T-helper 1 cell (primary cell): ENCODE results near the gene AKAP13.
A peak's percentile ranks its signal among the peaks of the same experiment; 100 is the strongest.
"Not testable (repeated sequence)": the region's sequence is repeated elsewhere in the genome, so short reads cannot be mapped to it uniquely, and the experiment has no call there.

Experiments
- DNase-seq, 5 donors: peaks; one replicate each; pipeline ENCODE4 v3.0.0-alpha.2; 2012 to 2020

The AKAP13 gene

DNA sequence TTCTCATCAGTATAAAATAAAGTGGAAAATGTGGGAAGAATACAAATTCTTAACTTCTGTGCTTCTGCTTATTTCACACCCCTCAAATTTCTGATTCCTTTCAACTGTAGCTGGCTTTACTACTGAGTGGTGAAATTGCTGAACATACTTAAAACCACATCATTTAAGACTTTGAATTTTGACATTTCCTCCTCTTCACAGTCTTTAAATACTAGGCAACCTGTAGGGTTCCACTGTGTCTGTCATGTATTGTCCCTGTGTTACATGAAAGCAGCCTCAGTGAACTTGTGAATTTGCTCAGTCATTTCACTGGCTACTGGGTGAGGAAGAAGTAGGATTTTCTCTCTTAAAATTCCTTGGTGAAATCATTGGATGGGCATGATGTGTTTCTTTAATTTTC lies 101.1 kb downstream of the AKAP13 start:
- DNase-seq = peak in 1 of 5 donors; percentile 9

DNA sequence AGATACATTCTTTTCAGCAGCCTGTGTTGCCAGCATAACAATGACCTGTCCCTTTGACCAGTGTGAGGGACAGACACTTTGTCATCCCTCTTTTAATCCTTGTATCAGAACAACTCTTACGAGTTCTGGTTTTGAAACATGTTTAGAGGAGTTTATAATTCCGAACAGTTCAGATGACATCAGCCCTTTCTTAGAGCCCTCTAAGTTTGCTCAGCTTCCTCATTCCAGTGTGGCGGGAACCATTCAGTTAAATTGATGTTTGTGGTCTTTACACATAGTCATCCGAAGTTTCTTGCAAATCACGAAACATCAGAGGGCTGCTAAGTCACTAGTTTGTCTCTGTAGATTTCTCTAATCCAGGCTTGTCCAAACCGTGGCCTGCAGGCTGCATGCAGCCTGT lies 102.5 kb downstream of the AKAP13 start:
- DNase-seq = no peak

DNA sequence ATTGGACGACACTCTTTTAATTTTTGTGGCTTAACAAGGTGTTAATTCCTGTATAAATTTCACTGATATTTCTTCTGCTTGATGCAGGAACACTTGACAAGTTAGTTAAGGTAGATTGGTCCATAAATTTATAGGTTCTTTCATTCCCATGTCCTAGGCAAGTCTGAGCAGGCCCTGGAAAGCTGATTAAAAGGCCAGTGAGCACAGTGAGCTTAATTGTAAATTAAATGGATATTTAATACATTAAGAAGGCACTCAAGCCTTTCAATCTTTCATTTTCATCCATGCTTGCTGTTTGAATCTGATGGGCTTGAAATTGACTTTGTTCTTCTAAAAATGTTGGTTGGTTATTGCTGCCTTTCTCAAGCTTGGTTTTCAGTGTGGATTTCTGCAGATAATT lies 103.6 kb downstream of the AKAP13 start:
- DNase-seq = not testable (repeated sequence)

DNA sequence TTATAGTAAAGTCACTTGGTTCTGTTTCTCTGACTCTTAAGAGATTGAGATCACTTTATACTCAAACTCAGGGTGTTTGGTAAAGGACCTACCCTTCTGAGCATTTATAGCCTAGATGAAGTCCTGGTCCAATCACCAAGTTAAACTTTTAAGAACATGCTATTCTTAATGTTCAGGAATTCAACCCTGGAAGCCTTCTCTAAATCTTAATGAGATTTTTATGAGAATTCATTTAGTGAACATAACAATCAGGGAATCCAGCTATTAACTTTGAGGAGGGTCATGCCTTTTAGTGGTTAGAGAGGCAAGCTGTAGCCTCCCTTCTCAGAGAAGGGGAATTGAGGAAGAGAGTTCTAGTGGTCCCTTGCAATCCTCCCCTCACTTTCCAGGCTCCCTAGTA lies 104.5 kb downstream of the AKAP13 start:
- DNase-seq = not testable (repeated sequence)

DNA sequence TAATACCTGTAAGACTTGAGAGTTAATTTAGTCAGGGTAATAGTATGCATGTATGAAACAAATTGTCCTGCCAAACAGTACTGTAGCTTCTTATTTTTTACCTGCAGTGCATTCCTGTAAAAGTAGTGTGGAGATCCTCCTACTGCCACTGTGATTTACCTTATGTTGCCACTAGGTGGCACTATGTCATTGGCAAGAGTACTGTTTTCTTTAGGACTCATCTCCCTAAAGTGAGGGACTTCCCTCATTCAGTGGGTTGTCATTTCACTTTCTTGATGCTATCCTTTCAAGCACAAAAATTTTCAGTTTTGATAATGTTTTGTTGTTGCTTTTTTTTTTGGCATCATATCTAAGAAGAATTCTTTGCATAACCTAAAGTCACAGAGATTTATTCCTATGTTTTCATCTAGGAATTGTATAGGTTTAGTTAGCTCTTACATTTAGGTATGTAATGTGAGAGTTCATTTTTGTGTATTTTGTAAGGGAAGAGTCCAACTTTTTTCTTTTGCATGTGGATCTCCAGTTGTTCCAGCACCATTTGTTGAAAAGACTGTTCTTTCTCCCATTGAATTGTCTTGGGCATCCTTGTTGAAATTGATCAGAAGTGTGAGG lies 105.7 kb downstream of the AKAP13 start:
- DNase-seq = peak in 4 of 5 donors; percentile 28 to 75 (median 50)

DNA sequence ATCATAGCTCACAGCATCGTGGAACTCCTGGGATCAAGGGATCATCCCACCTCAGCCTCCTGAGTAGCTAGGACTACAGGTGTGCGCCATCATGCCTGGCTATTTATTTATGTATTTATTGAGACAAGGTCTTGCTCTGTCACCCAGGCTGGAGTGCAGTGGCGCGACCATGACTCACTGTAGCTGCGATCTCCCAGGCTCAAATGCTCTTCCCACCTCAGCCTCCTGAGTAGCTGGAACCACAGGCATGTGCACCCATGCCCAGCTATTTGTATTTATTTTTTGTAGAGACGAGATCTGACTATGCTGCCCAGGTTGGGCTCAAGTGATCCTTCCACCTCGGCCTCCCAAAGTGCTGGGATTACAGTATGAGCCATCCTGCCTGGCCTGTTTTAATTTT lies 107.4 kb downstream of the AKAP13 start:
- DNase-seq = not testable (repeated sequence)

DNA sequence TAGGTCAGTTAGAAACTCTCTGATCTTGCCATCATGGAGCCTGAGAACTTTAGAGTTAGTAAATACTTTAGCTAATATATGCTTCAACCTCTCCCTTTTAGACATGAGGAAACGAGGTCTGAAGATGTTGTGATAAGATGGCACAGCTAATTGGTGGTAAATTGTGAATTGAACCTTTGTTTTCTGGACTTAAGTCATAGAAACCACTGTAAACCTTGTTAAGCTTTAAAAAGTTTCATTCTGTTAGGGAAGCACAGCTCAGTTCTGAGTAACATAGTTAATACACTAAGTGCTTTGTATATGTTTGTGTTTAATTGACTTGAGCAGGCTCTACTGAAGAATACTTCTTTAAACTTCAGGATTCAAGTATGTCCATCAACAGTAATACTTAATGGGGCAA lies 108.6 kb downstream of the AKAP13 start:
- DNase-seq = peak in 1 of 5 donors; percentile 11

DNA sequence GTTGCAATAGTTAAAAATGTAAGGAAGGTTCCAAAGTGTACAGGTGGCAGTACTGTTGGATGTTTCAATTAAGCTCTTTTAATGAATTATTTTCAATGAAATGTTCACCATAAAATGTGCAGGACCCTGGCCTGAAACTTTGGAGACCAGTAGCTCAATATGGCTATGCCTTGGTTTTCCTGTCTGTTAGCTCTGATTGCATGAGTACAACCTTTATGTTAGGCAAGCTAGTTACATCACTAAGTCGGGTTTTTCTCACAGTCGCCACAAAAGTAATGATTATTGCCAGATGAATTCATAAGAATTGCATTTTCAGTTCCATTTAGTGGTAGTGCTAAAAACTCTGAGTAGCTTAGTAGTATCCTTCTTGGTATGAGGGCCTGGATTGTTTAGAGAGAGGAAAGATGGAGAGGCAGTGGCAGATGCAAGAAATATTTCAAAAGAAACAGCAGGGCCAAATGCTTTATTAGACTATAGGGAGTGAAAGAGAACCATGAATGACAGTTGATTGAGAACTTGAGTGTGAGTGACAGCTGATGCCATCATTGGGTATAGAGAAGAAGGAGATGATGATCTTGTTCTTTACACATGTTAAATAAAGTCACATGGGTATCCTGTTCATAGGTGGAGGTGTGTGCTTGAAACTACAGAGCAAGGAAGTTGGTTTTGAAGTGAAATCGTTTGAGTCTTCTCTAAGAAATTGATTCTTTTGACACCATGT lies 109.5 kb downstream of the AKAP13 start:
- no peak for DNase-seq

DNA sequence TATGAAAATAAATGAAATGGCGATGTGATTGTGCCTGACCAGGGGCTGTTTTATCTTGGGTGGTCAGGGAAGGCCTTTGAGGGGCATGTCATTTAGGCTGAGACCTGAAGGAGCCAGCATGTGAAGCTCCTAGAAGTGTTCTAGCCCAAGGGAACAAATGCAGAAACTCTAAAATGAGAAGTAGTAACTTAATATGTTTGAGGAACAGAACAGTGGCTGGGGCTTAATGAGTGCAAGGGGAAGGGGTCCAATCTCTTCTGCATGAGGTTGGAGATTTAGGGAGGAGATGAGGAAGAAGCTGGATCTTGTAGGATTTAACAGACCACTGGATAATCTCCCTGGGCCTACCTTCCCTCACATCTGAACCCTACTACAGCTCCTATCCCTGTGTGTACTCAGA lies 110.5 kb downstream of the AKAP13 start:
- no peak for DNase-seq

DNA sequence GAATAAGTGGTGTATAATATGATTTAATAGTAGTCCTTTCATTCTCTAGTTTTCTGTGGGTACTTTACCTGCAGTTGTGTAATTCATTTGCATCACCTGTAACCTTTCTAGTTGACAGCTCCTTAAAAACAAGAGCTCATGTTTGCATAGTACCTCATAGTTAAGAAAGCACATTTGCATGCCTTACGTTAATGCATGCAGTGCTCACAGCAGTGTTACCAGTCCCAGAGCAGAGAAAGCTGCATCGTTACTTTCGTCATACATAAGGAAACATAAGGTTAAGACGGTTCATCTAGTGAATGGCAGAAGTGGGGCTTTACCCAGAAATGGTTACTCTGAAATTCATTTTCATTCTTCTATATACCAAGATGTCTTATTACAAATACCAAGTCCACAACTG lies 111.3 kb downstream of the AKAP13 start:
- no peak for DNase-seq

DNA sequence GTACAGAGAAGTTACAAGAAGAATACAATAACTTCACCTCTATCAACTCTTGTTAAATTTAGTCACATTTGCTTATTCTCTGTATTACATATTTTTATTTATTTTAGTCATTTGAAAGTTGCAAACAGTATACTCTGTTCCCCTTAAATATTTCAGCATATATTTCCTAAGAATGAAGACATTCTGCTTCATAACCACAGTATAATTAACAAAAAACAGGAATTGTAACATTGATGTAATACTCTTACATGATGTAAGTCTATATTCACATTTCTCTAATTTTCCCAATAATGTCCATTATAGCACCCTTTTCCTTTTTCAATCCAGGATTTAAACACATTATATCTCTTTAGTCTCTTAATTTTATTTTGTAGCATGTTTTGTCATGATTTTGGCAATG lies 112.0 kb downstream of the AKAP13 start:
- no peak for DNase-seq

DNA sequence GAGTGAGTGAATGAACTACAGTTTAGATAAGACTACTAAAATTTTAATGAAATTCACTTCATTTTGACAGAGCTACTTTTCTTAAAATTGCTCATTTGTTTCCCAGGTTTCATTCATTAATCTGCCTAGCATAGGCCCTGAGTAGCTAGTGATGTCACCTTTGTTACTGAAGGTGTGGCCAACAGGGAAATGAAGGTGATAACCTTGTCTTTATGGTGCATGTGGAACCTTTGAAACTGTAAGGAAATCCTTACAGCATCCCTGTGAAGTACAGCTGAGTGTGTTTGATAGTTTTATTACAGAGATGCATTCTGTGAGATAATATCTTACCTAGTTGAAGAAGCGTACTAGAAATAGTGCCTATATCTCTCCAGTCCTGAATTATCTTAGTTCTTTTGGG lies 112.9 kb downstream of the AKAP13 start:
- DNase-seq = no peak

DNA sequence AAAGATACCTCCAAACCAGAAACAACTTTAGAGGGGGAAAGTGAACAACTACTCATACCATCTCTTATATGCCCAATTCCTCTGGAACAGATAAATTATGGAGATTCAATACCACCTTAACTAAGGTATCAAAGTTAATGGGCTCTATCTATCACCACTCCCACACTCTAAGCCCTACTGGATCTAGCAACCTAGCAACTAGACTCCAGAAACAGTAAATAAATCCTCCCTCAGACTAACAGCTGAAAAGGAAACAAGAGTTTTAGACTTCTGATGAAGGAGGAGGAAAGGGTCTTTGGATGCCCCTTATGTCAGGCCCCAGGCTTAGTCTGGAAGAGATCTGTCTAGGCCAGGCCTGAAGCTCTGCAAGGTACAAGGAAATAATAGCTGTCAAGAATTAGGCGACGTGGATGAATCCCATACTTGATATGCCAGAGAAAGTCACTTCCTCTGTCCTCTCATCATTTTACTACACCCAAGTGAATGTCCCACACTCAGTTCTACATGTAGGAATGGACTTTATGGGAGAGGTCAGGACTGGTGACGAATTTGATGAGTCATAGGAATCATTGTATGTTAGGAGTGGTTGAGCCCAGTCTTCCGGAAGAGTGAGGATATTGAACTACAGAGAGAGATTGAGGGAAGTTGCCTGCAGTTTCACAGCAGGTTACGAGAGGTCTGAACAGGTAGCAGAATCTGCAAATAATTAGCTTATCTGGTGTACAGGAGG lies 113.8 kb downstream of the AKAP13 start:
- no peak for DNase-seq

DNA sequence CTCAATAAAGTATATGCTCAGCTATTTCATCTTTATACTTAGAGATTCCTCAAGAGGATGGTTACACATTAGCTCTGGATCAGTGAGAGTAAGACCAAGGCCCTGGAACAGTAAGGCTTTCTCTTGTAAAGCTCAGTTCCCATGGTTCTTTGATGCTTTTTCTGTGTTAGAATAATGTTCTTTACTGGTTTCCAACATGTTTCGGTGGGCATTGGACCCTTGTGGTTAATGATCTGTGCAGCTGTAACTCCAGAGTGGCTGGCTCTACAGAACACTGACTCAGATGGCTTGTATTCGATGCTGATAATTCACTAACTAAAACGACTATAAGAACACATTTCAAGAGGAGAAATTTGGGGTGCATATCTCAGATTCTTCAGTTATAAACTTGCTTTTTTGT lies 114.7 kb downstream of the AKAP13 start:
- DNase-seq = no peak

DNA sequence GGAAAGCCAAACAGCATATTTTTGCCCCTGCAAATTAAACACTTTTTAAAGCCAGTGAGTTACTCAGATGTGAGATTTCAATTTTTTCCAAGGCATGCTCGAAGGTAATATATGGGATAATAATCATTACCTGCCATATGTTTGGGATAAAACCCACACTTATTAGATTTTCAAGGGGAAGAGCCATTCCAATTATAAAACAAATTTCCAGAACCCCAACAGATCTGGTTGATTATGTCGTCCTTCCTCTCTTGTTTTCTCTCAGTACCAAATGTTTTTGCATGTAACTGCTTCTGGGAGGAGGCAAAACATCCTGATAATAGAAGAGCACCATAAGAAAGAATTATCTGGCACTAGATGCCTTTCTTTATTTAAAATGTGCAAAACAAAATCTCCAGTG lies 115.1 kb downstream of the AKAP13 start:
- DNase-seq = no peak

DNA sequence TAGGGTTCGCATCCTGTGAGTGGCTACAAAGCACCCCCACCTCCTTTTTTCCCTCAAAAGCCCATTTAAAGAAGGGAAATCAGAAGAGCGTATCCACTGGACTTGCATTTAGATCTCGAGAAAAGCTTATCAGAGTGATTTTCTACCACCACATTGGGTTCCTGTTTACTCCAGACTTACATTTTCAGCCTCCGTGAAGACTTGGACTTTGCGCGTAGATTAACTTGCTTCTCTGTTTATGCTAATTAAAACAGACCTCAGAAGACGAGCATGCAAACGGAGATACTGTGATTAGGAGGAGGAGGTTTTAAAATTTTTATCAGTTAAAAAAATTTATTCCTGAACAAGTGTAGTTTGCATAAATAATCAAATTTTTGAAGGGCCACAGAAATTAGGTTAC lies 115.7 kb downstream of the AKAP13 start:
- no peak for DNase-seq

DNA sequence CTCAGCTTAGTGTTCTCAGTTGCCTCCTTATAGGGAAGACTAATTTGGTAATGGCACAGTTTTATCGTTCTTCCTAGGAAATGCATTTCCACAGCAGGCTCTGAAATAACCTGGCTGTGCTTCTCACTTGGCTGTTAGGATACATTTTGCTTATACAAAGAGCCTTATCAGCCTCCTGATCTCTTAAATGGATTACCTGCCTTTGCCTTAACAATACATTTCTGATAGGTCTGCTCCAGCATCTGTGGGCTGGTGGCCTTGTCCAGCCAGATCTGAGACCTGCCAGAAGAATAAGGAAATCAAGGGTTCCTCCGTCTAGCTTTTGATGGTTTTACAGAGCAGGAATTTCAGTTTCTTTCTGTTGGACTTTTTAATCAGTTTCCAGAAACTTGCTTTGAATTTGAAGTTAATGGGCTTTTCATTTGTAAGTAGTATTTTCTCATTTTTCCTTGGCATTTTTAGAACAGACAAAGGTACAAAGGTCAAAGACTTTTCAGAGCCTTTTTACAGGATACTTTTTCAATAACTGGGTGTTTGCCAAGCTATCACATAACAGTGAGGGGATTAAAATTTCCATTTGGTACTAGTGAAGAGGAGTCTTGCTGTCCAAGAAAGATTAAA lies 116.3 kb downstream of the AKAP13 start:
- no peak for DNase-seq

DNA sequence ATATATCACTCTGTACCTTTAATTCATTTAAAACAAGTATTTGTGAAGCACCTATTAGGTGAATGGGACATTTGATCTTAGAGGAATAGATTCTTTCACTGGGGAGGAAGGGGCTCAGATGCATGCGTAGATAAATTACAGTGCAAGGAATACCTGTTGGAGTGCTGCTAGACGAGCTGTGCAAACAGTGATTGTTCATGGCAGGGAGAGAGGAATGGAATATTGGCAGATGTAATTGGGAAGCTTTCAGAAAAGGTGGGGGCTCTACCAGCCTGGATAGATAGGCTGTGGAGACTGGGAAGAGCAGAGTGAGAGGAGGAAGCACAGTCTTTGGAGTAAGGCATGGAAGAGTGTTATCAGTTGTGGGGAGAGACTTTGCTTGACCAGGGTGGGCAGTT lies 116.8 kb downstream of the AKAP13 start:
- DNase-seq = no peak

DNA sequence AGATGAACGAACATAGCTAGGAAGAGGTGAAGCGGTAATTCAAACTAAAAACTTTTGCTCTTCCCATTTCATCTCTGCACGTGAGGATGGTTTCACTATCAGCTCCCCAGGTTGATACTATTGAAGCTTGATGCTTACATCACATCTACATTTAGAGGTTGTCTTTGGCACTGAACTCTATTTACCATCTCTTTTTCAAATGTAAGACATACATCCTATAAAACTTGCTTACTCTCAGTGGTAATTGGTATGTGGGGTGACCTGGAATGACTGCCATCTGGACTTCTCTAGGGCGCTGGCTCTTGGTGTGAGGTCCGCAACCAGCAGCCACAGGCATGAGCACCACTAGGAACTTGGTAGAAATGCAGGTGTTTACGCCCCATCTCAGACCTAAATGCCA lies 118.1 kb downstream of the AKAP13 start:
- DNase-seq = no peak

DNA sequence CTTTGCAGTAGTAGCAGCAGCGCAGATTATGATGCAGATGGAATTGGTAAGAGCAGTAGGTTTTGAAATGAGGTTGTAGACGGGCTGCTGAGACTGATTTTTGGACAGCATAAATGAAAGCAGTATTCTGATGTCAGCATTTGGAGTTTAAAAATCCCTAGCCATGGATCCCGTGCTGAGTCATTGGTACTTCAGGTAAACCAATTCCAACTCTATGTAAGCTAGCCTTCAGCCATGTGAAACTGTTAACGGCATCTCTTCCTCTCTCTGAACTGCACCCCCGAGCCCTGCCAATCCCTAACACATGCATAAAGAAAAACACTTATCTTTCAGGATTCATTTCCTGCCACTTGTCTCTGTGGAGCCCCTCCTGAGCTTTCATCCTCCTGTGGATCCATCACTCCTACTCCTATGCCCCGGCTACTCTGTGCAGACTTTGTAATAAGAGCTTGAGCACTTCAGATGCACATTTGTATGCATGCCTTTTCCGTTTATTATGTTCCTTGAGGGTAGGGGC lies 119.0 kb downstream of the AKAP13 start:
- no peak for DNase-seq

DNA sequence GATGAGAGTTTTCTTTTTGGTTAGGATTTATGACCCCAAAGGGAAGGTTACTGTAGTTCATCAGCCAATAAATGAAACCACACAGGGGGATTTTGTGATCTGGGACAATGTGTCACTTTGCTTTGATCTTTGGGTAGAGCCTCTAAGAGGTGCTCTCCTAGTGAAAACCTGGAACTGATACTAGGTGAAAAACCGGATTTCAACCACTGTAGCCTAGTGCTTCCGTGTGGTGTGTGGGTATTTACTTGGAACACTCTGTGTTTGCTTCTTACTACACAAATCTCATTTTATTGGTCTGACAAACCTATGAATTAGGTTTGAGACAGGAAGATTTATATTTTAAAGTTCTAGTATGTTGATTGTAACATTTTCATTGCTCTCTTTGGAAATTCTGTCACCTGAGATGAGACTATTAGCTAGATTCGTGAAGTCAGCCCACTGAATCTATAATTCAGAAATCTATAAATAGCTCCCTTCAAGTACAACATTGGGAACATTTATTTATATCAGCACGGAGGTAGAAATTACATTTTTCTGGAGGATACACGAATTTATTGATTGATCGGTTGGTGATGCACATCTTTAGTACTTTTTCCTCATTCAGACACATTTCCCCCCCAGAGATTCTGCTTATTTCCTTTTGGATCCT lies 119.8 kb downstream of the AKAP13 start:
- DNase-seq = no peak

DNA sequence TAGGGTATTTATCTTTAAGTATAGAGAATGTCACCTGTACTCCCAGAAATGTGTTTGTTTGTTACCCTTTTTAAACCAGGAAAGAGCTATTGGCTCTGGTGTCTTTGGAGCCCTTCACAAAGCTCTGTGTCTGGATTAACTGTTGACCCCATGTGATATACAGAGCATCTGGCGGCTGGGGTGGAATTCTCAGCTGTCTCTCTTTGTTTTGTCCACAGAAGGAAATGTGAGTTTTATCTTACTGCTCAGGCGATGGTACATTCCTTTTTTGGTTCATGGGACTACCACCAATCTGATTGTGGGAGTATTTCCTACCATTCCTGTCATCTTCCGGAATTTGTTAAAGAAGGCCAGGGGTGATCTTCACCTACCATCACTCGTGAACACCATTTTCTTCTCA lies 120.3 kb downstream of the AKAP13 start:
- DNase-seq = no peak

DNA sequence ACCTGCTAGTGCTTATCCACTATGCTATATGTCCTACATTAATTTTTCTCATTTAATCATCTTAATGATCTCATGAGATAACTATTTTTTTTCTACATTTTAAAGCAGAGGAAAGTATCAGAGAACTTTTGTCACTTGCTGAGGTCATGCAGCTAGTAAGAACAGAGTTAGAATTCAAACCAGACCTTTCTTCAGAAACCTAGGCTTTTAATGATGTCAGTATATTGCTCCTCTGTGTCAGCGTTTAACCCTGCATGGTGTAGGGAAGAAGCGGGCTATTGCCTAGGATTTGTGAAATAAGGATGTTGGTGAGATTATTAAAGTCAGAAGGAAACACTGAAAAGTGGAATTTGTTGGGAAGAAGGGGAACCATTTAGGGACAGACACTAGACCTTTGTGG lies 121.2 kb downstream of the AKAP13 start:
- no peak for DNase-seq
